DMS153 treated with DMSO at 0.1 percent for 48 hours (cell line): Measurements from ENCODE around the gene HMGCLL1.

ENCODE experiments used
- DNase-seq: peaks from one replicate; lab custom pipeline; 2025; ENCODE audit not compliant: unreplicated experiment; lab: John Stamatoyannopoulos, UW

HMGCLL1 gene

DNA sequence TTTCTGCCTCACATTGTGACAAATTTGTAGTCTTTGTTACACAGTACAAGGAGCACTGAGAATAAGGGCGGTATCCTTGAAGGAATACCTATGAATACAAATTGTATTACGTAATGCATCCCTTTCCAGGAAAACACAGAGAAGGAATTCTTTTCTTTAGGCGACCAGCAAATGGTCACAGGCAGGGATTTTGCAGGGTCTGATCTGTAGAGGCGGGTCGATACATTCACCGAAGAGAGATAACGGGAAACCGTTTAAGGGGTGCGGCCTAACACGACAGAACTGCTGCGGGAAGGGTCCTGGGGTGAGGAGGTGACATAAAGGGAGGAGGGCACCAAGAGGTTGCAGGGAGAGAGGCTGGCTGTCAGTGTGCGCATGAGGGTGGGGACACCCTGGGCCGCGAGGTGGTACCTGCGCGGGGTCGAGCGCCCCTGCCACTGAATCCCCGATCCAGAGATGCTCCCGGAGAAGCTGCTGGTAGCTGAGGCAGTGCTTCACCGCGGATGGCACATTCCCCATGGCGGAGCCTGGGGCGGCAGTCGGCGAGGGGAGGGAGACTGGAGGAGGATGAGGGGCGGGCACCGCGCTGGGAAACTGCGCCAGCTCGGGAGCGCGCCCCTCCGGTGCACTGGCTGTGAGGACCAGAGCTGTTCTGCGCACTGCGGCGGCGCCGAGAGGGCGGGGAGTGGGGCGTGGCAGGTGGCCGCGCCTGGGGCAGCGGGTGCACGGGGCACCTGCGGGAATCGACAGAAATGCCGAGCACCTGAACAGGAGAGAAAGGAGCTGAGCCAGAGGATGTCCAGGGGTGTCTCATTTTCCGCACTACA is at the start of gene HMGCLL1:
Gene HMGCLL1, minus strand, starts transcription at position 656 of the 827 bp plus-strand sequence. Its CDS starts 137 bp downstream, at position 519.
- DNase-seq = peak; percentile 11

- DNase-seq = no peak
These were observed 43.0 kb upstream of the HMGCLL1 start for GRCh38 chr6:55621993-55622392.

- no peak for DNase-seq
These were observed 42.3 kb upstream of the HMGCLL1 start for GRCh38 chr6:55621244-55621643.

DNA sequence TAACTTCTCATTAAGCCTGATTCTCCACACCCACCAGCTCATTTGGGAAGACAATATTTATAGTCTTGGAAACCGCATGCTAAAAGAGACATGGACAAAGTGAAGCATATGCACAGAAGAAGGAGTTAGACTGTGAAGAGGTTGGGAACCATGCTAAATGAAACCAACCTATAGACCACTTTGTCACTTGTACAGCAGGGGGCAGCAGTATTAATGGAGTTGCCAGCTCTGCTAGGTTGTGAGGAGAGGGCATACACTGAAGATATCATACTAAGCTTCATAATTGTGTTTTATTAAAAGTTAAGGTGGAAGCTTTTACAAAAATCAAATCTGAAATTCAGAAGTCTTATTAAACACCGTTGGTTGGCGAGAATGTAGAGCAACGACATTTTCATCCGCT is 38.3 kb upstream of the HMGCLL1 start:
- DNase-seq = no peak

DNA sequence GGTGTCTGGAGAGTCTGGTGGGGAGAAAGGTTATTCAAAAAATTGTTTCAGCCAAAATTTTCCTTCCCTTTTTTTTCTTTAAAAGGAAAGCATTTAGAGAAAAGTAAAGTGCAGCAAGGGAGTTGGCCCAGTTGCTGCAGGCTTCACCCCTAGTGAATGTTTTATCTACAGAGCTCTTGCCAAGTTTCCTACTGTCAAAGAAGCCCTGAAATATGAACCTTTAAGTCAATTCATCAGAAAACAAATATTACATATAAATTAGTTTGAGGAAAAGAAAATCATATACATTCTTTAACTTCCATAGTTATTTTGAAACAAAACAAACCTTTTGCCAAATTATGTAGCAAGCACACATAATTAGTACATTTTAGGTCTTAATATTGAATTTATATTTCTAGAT is 25.0 kb upstream of the HMGCLL1 start:
- no peak for DNase-seq

DNA sequence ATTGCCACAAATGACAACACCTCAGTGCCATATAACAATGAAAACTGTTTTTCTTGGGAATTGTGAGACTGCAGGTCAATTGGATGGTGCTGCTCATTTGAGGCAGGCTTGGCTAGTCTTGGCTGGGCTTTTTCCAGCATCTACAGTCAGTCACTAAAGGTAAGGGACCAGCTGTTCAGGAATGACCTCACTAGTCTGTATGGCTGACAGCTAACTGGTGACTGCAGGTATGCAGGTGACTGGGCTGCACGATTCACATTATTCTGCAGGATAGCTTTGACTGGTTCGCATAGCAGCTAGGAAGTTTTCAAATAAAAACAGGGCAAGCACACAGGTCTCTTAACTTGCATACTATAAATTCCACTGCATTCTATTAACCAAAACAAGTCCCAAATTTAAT is 22.1 kb upstream of the HMGCLL1 start:
- DNase-seq = no peak

DNA sequence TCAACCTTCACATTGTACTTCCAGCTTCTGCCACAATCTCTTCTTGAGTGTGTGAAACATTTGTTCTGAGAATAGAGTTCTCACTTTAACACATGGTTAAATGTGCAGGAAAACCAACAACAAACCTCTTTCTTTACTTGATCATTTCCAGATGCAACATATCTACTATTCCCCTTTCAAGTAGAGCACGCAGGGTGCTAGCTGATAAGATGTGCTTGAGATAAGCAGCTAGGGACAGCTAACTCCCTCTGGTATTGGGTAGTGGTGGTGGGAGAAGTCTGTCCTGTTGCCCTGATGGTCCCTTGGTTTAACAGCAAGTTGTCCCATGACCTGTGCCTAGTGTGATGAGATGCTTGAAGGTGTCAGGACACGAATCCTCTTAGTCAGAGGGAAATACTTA is 15.4 kb upstream of the HMGCLL1 start:
- no peak for DNase-seq

- DNase-seq = no peak
These were observed 5.8 kb upstream of the HMGCLL1 start for GRCh38 chr6:55584654-55585354.

- no peak for DNase-seq
These were observed 2.2 kb downstream of the HMGCLL1 start for GRCh38 chr6:55576811-55577210.

GRCh38 chr6:55574556-55574955 is 4.4 kb downstream of the HMGCLL1 start:
- DNase-seq = no peak

DNA sequence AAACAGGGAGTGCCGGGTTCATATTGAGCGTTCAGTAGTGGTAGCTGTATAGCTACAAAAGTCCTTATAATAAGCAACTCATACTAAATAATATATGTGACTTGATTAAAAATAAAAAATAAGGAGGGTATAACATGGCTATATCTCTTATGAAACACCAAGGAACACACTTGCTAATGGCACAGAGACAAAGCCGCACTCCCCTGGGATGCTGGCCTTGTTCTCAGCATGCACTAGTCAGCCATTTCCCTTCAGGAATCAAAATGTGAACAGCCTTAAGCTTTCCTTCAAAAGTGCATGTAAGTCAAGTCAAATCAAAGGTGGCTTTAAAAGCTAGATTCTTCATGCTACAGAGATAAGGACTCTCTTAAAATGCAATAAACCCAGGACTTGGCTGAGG is 9.4 kb downstream of the HMGCLL1 start:
- no peak for DNase-seq

- no peak for DNase-seq
These were observed 10.1 kb downstream of the HMGCLL1 start for GRCh38 chr6:55568808-55569439.

DNA sequence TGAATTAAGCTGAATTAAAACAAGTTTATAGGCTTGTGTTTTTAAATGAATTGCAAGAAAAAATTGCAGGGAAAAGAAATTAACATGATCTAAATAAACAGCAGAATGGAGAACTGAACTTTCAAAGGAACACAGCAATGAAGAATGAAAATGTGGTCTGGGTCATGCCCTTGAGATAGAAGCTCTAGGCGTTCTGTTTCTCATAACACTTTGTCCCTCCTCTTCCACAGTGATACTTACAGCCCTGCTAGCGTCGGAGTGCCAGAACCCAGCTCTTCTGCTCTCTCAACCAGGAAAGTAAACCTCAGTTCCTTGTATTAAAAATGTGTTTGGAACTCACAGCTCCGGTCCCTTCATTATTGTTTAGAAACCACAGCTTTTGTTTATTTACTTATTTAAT is 11.4 kb downstream of the HMGCLL1 start:
- DNase-seq = no peak

- no peak for DNase-seq
These were observed 12.8 kb downstream of the HMGCLL1 start for GRCh38 chr6:55566036-55566710.

DNA sequence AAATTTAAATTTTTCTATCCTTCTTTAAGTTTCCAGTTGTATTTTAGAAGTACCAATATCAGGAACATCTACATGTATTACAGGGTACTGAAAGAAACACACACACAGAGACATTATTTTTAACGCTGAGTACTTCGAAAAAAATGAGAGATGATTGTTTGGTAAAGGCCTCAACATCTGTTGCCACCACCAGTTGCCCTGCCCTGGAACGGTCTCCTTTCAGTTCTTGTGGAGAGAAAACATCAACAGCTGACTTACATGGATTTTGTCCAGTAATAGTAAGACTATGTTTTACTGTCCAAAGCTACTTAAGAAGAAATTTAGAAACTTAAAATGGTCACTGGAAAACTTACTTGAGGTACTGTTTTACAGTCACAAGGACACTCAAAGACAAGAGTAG is 16.7 kb downstream of the HMGCLL1 start:
- DNase-seq = no peak

DNA sequence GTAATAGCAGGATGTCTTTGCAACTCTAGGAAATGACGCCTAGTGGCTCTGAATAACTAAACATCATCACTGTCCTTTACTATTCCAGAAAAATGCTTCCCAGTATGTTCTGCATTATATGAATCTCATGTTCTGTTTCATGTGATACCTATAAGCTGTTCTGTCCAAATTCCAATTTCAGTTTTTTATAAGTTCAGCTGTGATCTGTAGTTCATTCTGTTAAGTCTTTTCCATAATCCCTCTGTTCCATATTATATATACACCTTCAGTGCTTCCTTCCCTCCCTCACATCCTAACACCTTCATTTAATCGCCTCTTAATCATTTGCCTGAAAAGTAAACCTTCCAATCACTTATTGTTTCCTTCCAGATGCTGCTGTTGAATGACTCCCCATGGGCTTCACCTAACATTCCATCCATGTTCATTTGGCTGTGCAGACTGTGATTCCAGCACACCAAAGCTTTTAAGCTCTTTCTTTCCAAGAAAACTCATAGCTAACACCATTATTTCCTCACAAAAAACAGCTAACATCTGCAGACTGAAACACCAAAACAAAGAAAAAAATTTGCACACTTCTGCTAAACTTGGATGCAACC is 18.6 kb downstream of the HMGCLL1 start:
- no peak for DNase-seq

- no peak for DNase-seq
These were observed 21.8 kb downstream of the HMGCLL1 start for GRCh38 chr6:55557146-55557545.

GRCh38 chr6:55545791-55546190 is 33.2 kb downstream of the HMGCLL1 start:
- no peak for DNase-seq

GRCh38 chr6:55543633-55544309 is 35.2 kb downstream of the HMGCLL1 start:
- no peak for DNase-seq

DNA sequence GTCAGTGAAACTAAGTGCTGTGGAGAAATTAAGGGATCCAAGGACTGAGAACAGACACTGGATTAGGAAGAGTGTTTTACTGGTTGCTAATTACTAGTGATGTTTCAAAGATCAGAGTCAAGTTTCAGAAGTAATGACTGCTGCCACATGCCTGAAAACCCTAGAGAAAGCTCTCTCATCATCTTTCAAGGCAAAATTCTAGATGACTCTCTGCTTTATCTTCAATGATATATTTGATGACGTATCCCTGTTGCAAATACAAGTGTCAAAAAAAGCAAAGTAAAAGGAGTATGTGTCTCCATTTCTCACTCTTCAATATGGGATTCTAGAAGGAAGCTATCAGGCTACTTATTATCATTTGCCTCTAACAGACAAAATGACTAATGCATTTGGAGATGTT is 38.0 kb downstream of the HMGCLL1 start:
- DNase-seq = no peak
